Prostate gland (tissue), 2 donors: ENCODE data around the gene OSBPL3. TPM values are rescaled to one million over a fixed set of nuclear protein-coding genes. Genes with fewer than 3 reads are reported as not detected.

Experiments
- DNase-seq: peaks from one replicate; pipeline ENCODE4 v3.0.0-alpha.2; 2019; ENCODE audit warnings: low spot score
- H3K27ac ChIP-seq, 2 donors: fragments of 200-600 bp; sonication (generic); 2 replicates each; pipeline ENCODE4 v1.5.1; 2017 to 2019
- H3K27me3 ChIP-seq: fragments of 200-600 bp; sonication (generic); replicated peaks from 2 replicates; pipeline ENCODE4 v1.5.1; 2019; ENCODE audit not compliant: insufficient read depth
- H3K36me3 ChIP-seq, 2 donors: fragments of 200-600 bp; sonication (generic); 1 replicate in 1 of 2; 2 replicates in 1 of 2; pipeline versions ENCODE4 v1.5.1 to v1.8.1; 2017 to 2019
- H3K4me1 ChIP-seq: fragments of 200-600 bp; sonication (generic); replicated peaks from 2 replicates; pipeline ENCODE4 v1.5.1; 2019
- H3K4me3 ChIP-seq, 2 donors: fragments of 200-600 bp; sonication (generic); 2 replicates each; pipeline ENCODE4 v1.5.1; 2017 to 2019
- H3K9me3 ChIP-seq: fragments of 200-600 bp; sonication (generic); 2 replicates; pipeline ENCODE4 v1.5.1; 2017
- CTCF ChIP-seq, 4 experiments: fragments of 200-600 bp in 2 of 4; fragments of 450-650 bp in 2 of 4; sonication (generic) in 2 of 4; IDR thresholded peaks; 1 replicate in 3 of 4; 2 replicates in 1 of 4; pipeline ENCODE4 v1.5.1; 2016 to 2019; ENCODE audit warnings: antibody characterized with exemption in 4 of 4, mild to moderate bottlenecking in 2 of 4, moderate library complexity in 2 of 4
- POLR2A ChIP-seq: fragments of 450-650 bp; IDR thresholded peaks from one replicate; pipeline ENCODE4 v1.6.1; 2016; ENCODE audit warnings: antibody characterized with exemption, mild to moderate bottlenecking
- POLR2AphosphoS5 ChIP-seq: sonication (generic); formaldehyde crosslinking; IDR thresholded peaks from one replicate; pipeline ENCODE4 v1.6.1; 2017; ENCODE audit warnings: antibody characterized with exemption
- WGBS: methylation state at CpG from one replicate; pipeline ENCODE4 v1.1.5; 2018; 5-methylcytosine and 5-hydroxymethylcytosine counted together
- intact Hi-C: fragments of 100-400 bp; cut with DNase I; formaldehyde crosslinking; loops from one replicate; pipeline ENCODE4 v1.14.2; 2022
- total RNA-seq, 2 donors: library from RNA; depleted of rRNA; stranded (reverse); fragments of >200 nt; gene quantifications; one replicate each; pipeline ENCODE4 v1.1.0, GENCODE V29; 2016

OSBPL3 gene
- total RNA-seq, 2 donors from 2014 or later: 3.1 to 6.3 TPM

- H3K27ac ChIP-seq: no peak overlapping the region
- no peak overlapping the region for H3K4me3 ChIP-seq
- intact Hi-C loops: no loop called here
- TF ChIP-seq POLR2A (no peak), CTCF (IDR thresholded peaks at IDR 0.05) (no peak), POLR2AphosphoS5 (no peak)
- 58% methylated on average over 5 of the region's 5 CpGs for WGBS
- no peak for DNase-seq
- no peaks in the 10 kb centered on the region for H3K4me1 ChIP-seq
- no peaks in the 10 kb centered on the region for H3K36me3 ChIP-seq
- H3K9me3 ChIP-seq: no peaks in the 10 kb centered on the region
- no peaks in the 10 kb centered on the region for H3K27me3 ChIP-seq
These were observed 29.3 kb upstream of the OSBPL3 start for GRCh38 chr7:25009257-25009656.

- Histone ChIP-seq H3K4me3 (no peak overlapping the region), H3K36me3 (no peaks in the 10 kb centered on the region), H3K27ac (no peak overlapping the region), H3K27me3 (no peaks in the 10 kb centered on the region), H3K4me1 (no peaks in the 10 kb centered on the region), H3K9me3 (no peaks in the 10 kb centered on the region)
- DNase-seq: no peak
- intact Hi-C loops: no loop called here
- WGBS: 84% methylated on average over 1 of the region's 1 CpG
- TF ChIP-seq POLR2A: no peak
- no peak for TF ChIP-seq CTCF (IDR thresholded peaks at IDR 0.05)
- no peak for TF ChIP-seq POLR2AphosphoS5
These were observed 27.7 kb upstream of the OSBPL3 start for GRCh38 chr7:25007668-25008067.

GRCh38 chr7:25006276-25006675, 26.3 kb upstream of the OSBPL3 start:
- no peaks in the 10 kb centered on the region for H3K4me1 ChIP-seq
- no peak overlapping the region for H3K4me3 ChIP-seq
- TF ChIP-seq POLR2AphosphoS5 (no peak), POLR2A (no peak), CTCF (IDR thresholded peaks at IDR 0.05) (no peak)
- no peak for DNase-seq
- no peaks in the 10 kb centered on the region for H3K27me3 ChIP-seq
- H3K9me3 ChIP-seq: no peaks in the 10 kb centered on the region
- H3K36me3 ChIP-seq: no peaks in the 10 kb centered on the region
- WGBS: 96% methylated on average over 1 of the region's 1 CpG
- H3K27ac ChIP-seq: no peak overlapping the region
- intact Hi-C loops: no loop called here

- Histone ChIP-seq H3K27me3 (no peaks in the 10 kb centered on the region), H3K4me1 (no peaks in the 10 kb centered on the region), H3K36me3 (no peaks in the 10 kb centered on the region), H3K9me3 (no peaks in the 10 kb centered on the region), H3K27ac (no peak overlapping the region), H3K4me3 (no peak overlapping the region)
- no peak for DNase-seq
- WGBS: 84% methylated on average over 3 of the region's 3 CpGs
- TF ChIP-seq POLR2A: no peak
- no peak for TF ChIP-seq POLR2AphosphoS5
- no peak for TF ChIP-seq CTCF (IDR thresholded peaks at IDR 0.05)
- intact Hi-C loops: no loop called here
These were observed 25.7 kb upstream of the OSBPL3 start for GRCh38 chr7:25005658-25006057.

- WGBS: 87% methylated on average over 1 of the region's 1 CpG
- intact Hi-C loops: no loop called here
- H3K36me3 ChIP-seq: no peaks in the 10 kb centered on the region
These were observed 22.8 kb upstream of the OSBPL3 start for GRCh38 chr7:25002786-25003185.

More at GRCh38 chr7:25002786-25003185, 22.8 kb upstream of the OSBPL3 start:
- Histone ChIP-seq H3K27me3 (no peaks in the 10 kb centered on the region), H3K4me3 (no peak overlapping the region), H3K27ac (no peak overlapping the region), H3K9me3 (no peaks in the 10 kb centered on the region), H3K4me1 (no peaks in the 10 kb centered on the region)
- DNase-seq: no peak
- TF ChIP-seq POLR2AphosphoS5: no peak
